Measurements from ENCODE around the gene NLRP12.

GRCh38 chr19:53812335-53812734 lies 11.8 kb downstream of the NLRP12 start:
- TF ChIP-seq, protein P1, sequence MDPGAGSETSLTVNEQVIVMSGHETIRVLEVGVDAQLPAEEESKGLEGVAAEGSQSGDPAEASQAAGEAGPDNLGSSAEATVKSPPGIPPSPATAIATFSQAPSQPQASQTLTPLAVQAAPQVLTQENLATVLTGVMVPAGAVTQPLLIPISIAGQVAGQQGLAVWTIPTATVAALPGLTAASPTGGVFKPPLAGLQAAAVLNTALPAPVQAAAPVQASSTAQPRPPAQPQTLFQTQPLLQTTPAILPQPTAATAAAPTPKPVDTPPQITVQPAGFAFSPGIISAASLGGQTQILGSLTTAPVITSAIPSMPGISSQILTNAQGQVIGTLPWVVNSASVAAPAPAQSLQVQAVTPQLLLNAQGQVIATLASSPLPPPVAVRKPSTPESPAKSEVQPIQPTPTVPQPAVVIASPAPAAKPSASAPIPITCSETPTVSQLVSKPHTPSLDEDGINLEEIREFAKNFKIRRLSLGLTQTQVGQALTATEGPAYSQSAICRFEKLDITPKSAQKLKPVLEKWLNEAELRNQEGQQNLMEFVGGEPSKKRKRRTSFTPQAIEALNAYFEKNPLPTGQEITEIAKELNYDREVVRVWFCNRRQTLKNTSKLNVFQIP (CRISPR knock-in tag; IDR thresholded peaks at IDR 0.05; ENCODE audit: borderline replicate concordance, low read depth), result no peak
- TF ChIP-seq ISL1 (CRISPR knock-in tag; IDR thresholded peaks at IDR 0.05) (no peak), ARNTL (CRISPR knock-in tag; IDR thresholded peaks at IDR 0.05; ENCODE audit: borderline replicate concordance, low read depth) (no peak), TOX (CRISPR knock-in tag; IDR thresholded peaks at IDR 0.05; ENCODE audit: borderline replicate concordance) (no peak), RARB (CRISPR knock-in tag; IDR thresholded peaks at IDR 0.05) (no peak), OSR1 (CRISPR knock-in tag; IDR thresholded peaks at IDR 0.05) (no peak), ZC3H10 (CRISPR knock-in tag; IDR thresholded peaks at IDR 0.05) (no peak), PPARA (CRISPR knock-in tag; IDR thresholded peaks at IDR 0.05; ENCODE audit: borderline replicate concordance) (no peak), TCF4 (CRISPR knock-in tag; IDR thresholded peaks at IDR 0.05; ENCODE audit: borderline replicate concordance) (no peak), ZFP30 (CRISPR knock-in tag; IDR thresholded peaks at IDR 0.05) (no peak), CSRNP3 (CRISPR knock-in tag; IDR thresholded peaks at IDR 0.05) (no peak), ZFP3 (CRISPR knock-in tag; IDR thresholded peaks at IDR 0.05) (no peak)
- TF ChIP-seq, protein P2, sequence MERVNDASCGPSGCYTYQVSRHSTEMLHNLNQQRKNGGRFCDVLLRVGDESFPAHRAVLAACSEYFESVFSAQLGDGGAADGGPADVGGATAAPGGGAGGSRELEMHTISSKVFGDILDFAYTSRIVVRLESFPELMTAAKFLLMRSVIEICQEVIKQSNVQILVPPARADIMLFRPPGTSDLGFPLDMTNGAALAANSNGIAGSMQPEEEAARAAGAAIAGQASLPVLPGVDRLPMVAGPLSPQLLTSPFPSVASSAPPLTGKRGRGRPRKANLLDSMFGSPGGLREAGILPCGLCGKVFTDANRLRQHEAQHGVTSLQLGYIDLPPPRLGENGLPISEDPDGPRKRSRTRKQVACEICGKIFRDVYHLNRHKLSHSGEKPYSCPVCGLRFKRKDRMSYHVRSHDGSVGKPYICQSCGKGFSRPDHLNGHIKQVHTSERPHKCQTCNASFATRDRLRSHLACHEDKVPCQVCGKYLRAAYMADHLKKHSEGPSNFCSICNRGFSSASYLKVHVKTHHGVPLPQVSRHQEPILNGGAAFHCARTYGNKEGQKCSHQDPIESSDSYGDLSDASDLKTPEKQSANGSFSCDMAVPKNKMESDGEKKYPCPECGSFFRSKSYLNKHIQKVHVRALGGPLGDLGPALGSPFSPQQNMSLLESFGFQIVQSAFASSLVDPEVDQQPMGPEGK (CRISPR knock-in tag; IDR thresholded peaks at IDR 0.05; ENCODE audit: borderline replicate concordance), result no peak
- TF ChIP-seq, protein P3, sequence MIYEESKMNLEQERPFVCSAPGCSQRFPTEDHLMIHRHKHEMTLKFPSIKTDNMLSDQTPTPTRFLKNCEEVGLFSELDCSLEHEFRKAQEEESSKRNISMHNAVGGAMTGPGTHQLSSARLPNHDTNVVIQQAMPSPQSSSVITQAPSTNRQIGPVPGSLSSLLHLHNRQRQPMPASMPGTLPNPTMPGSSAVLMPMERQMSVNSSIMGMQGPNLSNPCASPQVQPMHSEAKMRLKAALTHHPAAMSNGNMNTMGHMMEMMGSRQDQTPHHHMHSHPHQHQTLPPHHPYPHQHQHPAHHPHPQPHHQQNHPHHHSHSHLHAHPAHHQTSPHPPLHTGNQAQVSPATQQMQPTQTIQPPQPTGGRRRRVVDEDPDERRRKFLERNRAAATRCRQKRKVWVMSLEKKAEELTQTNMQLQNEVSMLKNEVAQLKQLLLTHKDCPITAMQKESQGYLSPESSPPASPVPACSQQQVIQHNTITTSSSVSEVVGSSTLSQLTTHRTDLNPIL (CRISPR knock-in tag; IDR thresholded peaks at IDR 0.05; ENCODE audit: low read depth), result no peak

All from SK-N-SH treated with all-trans-retinoic acid at 6 μM for 48 hours (cell line).